ENCODE data around the gene DLG2.

Gene DLG2

GRCh38 chr11:83572581-83573496, 2054.3 kb downstream of the DLG2 start:
- DNase-seq = no peak

- DNase-seq = no peak
Measured at GRCh38 chr11:83571302-83571701, 2055.8 kb downstream of the DLG2 start.

- DNase-seq = no peak
Measured at GRCh38 chr11:83569134-83569805, 2057.9 kb downstream of the DLG2 start.

- no peak for DNase-seq
Measured at GRCh38 chr11:83568516-83568915, 2058.6 kb downstream of the DLG2 start.

GRCh38 chr11:83566950-83567349, 2060.2 kb downstream of the DLG2 start:
- no peak for DNase-seq

GRCh38 chr11:83564870-83565269, 2062.3 kb downstream of the DLG2 start:
- no peak for DNase-seq

- no peak for DNase-seq
Measured at GRCh38 chr11:83558281-83558680, 2068.9 kb downstream of the DLG2 start.

- DNase-seq = no peak
Measured at GRCh38 chr11:83557653-83558052, 2069.5 kb downstream of the DLG2 start.

- no peak for DNase-seq
Measured at GRCh38 chr11:83554876-83555275, 2072.3 kb downstream of the DLG2 start.

- DNase-seq = no peak
Measured at GRCh38 chr11:83549984-83550667, 2077.0 kb downstream of the DLG2 start.

GRCh38 chr11:83546368-83546767, 2080.8 kb downstream of the DLG2 start:
- no peak for DNase-seq

GRCh38 chr11:83545494-83546260, 2081.5 kb downstream of the DLG2 start:
- DNase-seq = no peak

- no peak for DNase-seq
Measured at GRCh38 chr11:83544846-83545245, 2082.3 kb downstream of the DLG2 start.

GRCh38 chr11:83543706-83544439, 2083.3 kb downstream of the DLG2 start:
- DNase-seq = no peak

GRCh38 chr11:83542861-83543260, 2084.3 kb downstream of the DLG2 start:
- no peak for DNase-seq

- no peak for DNase-seq
Measured at GRCh38 chr11:83540728-83541127, 2086.4 kb downstream of the DLG2 start.

GRCh38 chr11:83540112-83540675, 2086.9 kb downstream of the DLG2 start:
- no peak for DNase-seq

GRCh38 chr11:83538286-83538685, 2088.9 kb downstream of the DLG2 start:
- DNase-seq = no peak

GRCh38 chr11:83537131-83537610, 2090.0 kb downstream of the DLG2 start:
- no peak for DNase-seq

GRCh38 chr11:83533166-83533565, 2094.0 kb downstream of the DLG2 start:
- DNase-seq = no peak

- DNase-seq = no peak
Measured at GRCh38 chr11:83528877-83529276, 2098.3 kb downstream of the DLG2 start.

GRCh38 chr11:83528225-83528624, 2098.9 kb downstream of the DLG2 start:
- DNase-seq = no peak
